Stimulated activated CD8-positive, alpha-beta memory T cell treated with anti-CD3 and anti-CD28 coated beads, Interleukin-4, amount 100 ng/mL, for 48 hours (primary cell): ENCODE data around the gene WNT2.
"Not testable (repeated sequence)": the region's sequence is repeated elsewhere in the genome, so short reads cannot be mapped to it uniquely, and the experiment has no call there.

Experiments used
- DNase-seq: peaks from one replicate; pipeline ENCODE4 v3.0.0-alpha.2; 2020

The WNT2 gene

DNA sequence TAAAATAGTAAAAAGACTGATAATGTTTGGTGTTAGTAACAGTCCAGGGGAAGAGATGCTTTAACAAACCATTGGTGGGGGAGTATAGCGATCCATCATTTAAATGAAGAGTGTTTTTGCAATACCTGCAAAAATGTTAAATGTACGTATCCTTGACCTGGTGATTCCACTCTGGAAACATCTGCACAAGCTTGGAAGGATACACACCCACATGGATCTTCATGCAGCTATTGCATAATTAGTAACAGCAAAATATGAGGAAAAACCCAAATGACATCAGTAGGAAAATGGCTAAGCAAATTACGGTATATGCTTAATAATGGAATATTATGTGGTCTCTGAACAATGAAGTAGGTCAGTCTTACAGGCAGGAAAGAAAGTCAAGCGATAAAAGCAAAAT lies 20.5 kb downstream of the WNT2 start:
- DNase-seq = no peak

DNA sequence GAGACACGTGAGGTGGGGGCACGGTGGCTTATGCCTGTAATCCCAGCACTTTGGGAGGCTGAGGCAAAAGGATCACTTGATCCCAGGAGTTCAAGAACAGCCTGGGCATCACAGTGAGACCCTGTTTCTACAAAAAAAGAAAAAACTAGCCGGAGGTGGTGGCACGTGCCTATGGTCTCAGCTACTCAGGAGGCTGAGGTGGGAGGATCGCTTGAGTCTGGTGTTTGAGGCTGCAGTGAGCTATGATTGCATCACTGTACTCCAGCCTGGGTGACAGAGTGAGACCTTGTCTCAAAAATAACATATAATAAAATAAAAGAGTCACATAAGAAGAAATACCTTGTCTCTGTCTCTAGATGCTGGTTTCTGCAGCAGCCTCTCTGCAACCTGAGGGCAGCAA lies 22.4 kb downstream of the WNT2 start:
- not testable (repeated sequence) for DNase-seq

DNA sequence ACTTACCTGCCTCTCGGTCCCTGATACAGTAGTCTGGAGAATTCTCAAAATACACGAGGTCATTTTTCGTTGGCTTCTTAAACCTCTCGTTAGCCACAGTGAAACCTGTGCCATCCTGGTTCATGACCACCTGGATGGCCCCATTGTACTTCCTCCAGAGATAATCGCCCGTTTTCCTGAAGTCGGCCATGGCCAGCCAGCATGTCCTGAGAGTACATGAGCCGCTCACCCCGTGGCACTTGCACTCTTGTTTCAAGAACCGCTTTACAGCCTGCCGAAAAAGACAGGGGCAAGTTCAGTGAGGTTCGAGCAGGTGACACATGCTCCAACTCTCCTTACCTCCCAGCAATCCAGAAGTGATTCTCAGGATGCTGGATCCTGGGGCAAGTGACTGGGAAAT lies 25.3 kb downstream of the WNT2 start:
- DNase-seq = no peak

DNA sequence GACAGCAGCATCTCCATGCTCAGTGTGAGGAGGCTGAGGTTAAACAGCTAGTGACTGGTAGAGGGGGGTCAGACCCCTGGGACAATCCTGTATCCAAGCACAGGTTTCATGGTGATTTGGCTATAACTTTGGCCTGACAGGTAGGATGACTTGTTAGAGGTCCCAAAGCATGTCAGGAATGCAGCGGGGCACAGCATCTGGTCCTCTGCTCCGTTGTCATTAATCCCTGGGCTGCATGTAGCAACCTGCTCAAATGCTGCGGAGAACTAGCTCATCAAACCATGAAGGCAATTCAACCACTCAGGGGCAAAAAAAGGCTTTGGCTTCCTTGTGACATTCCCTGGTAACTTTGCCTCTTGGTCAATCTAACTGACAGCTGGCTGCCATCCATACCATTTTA lies 26.8 kb downstream of the WNT2 start:
- no peak for DNase-seq

DNA sequence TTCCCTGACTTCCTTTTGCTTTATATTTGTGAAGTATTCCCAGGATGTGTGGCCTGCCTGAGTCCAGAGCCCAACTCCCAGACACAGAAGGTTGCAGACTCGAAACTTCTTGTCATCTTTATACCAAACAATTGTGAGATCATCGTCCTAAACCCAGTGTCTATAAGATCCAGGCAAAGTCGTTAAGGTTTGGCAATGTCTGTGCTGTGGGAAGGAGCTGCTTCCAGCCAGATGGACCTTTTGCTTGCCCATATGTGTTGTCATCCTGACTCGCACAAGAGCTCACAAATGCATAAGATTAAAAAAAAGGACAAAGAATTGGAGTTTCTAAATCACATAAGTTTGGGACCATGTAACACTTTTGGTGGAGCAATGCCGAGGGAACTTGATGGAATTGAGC lies 37.0 kb downstream of the WNT2 start:
- no peak for DNase-seq

DNA sequence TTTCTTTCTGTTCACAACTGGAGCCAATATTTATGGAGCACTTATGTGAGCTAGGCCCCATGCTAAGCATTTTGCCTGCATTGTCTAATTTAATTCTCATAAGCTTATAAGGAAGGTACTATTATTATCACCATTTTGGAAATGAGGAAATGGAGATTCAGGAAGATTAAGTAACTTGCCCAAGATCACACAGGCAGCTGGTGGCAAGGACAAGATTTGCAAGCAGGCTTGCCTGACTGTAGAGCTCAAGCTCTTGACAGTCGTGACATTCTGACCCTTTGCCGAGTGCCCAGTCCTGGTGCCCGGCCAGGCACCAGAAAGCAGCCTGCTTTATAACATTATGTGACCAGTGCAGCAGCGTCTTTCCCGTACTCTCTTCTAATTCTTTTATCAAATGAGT lies 38.2 kb downstream of the WNT2 start:
- no peak for DNase-seq

DNA sequence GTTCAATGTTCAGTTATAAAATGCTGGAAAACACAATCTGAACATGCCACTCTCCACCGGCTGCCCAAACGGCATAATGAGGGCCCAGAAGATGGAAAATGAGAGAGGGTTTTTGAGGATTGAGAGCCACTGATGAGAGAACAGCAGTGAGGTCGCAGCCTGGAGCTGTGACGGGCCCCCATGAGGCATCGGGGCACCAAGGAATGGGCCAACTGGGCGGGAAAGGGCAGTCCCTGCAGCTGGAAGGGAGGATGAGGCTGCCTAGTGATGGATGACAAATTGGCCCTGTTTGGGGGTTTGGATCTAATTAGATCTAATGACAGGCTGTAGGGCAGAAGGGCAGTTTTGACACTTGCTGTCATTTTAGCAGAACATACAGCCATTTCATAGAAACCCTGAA lies 39.1 kb downstream of the WNT2 start:
- DNase-seq = no peak

DNA sequence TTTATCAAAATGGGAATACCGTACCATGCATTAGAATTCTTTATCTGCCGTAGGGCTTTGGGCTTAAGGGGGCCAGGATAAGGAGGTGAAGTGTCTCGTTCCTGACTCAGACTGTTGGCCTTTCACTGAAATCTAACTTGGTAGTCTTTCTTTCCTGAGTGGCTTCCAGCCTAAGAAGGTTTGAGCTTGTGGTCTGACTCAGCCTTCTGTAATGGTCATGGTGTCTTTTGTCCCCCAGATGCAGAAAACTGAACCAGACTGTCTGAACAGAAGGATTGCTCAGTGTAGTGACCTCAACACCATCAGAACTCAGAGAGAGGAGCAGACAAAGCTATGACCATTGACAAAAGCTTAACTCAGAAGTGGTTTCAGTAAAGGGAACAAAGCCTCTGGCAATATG lies 39.5 kb downstream of the WNT2 start:
- no peak for DNase-seq

DNA sequence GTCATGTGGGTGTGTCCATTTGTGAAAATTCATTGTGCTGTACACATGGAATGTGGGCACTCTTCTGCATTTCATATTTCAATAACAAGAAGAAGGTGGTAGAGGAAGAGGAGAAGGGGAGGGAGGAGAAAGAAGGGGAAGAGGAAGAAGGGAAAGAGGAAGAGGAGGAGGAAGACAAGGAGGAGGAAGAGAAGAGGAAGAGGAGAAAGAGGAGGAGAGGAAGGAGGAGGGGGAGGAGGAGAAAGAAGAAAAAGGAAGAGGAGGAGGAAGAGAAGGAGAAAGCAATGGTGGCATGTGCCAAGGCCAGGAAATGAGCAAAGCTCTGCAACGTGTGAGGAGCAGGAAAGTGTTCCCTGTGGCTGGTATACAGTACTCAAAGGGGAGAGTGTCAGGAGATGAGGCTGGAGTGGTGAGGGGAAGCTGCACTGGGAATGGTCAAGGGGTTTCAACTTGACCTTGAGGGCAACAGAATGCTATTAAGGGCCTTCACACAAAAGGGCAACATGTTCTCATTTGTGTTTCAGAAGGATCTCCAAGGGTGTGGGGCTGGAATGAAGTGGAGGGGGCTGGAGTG lies 40.5 kb downstream of the WNT2 start:
- DNase-seq = no peak

DNA sequence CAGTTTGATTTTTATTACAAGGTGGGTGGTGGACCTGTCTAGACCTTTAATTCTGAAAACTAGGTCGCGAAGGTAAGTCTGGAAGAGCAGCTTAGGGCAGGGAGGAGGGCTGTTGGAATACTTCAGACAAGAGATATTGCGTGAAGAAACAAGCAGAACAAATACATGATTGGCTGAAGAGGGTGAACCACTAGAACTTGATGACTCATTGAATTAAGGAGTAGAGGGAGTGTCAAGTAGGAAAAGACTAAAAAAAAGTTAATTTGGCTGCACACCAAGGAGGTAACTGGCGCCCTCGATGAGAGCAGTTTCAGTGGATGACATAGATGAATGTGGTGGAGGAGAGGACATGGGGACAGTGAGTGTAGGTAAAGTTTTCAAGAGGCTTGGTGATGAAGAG lies 41.3 kb downstream of the WNT2 start:
- DNase-seq = no peak

DNA sequence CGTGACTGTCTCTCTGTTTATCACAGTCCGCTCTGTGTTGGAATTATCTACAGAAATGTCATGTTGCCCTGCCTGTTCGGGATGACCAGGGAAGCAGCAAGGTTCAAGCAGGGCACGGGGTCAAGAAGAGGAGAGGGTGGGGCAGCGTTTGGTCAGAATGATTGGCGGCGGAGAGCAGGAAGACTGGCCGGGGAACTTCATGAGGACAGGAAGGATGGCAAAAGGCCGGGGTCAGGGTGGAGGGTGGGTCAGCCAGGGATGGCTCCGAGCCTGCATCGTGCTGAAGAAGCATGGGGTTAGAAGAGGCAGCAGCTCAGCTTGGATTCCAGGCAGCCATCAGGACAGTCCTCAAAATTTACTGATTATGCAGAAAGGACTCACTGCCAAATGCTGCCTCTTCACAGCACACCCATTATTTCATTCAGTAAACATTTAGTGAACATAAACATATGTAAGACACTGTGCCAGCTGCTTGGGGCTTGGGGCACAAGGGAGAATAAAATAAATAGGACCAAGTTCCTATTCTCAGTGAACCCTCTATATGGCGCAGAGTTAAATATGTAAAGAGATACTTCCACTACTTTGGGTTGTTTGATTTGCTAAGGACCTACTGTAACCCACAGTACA lies 42.8 kb downstream of the WNT2 start:
- DNase-seq = no peak

DNA sequence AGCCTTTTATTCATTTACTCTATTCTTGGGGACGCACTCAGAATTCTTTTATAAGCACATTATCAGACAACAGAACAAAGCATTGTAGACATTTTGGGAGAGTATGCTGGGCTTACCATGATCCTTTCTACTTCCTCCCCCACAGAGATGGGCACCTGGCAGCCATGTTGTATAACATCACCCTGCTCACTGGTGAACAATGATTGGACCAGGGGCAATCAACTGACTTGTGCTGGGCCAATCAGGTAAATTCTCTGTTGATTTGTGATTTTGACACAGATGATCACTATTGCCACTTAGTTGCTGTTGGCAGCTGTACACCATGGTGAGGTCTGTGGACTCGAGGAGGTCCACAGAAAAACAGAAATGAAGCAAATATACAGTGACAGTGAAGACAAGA lies 43.7 kb downstream of the WNT2 start:
- no peak for DNase-seq

DNA sequence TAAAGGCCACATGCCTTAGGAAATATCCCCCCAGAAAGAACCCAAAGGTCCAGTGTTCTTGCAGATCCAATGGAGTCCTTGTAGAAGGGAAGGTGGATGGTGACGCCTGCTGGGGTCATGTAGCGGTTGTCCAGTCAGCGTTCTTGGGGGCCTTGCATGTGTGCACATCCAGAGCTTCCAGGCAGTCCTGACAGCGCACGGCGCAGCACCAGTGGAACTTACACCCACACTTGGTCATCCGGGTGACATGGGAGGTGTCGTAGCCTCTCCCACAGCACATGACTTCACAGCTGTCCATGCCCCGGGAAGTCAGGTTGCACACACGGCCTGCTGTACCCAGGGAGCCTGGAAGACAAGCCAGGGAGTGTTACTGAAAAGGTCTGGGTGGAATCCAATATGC lies 44.8 kb downstream of the WNT2 start:
- no peak for DNase-seq

DNA sequence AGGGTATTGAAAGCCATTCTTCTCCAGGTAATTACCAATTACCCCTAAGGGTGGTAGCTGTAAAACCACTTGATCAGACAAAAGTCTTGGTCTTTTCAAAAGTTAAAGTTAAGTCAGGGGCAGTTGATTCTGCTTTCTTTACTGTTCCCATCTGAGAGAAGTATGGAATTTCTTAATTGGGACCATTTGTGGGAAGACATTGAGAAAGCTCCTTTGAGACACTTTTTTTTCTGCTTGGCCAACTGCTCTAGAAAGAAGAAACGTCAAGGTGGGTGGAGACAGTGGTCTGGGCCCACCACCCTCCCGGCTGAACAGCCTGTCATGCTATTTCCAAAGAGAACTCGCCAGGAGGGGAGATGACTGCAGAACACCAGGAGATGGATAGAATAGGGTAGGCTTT lies 45.3 kb downstream of the WNT2 start:
- no peak for DNase-seq

DNA sequence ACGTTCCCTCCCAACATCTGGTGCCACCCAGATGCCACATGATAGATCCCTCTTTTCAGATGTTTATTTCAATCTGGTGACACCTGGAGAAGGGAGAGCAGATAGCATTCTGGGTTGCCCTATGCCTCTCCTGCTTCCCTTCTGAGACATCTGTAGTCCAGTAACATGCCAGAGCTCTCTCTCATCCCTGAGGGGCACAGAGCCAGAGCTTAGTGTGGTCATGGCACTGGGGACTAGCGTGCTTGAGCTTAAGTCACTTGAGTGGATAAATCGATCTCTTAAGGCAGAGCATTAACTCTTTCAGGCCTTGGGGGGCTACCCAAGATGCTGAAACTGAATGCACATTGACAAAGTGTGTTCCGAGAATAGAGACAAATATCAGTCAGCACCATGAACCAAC lies 47.9 kb downstream of the WNT2 start:
- DNase-seq = no peak

DNA sequence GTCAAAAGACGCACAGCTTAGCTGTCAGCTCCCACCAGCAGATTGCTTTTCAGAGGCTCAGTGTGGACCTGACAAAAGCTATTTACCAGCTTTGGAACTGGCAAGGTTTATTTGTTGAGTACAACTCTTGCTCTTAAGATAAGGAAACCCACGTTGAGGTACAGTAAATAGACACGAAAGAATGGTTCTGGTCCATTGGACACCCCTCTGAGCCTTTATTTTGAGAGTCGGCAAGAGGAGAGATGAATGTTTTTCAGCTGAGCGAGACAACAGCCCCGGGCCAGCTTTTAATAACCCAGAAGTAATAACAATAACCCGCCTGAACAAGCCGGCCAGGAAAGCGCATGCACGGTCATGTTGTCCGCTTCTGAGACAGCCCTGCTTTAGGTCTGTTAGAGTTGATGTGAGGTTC lies 49.0 kb downstream of the WNT2 start:
- DNase-seq = no peak

DNA sequence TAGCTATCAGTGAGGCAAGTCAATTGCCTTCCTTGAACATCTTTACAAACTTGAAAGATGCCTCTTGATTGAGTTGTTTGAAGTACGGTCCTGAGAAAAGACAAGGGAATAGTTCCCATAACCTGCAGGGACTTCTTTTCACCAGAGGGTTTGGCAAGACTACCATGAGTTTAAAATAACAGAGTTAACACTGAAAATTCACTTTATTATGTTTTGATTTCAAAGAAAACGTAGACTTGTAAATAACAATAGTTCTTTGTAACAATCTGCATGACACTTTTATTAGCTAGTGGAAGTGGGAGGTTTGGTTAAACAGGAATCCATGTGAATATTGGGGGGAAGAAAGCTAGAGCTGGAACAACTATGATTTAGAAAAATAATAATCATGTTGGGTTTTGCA lies 49.5 kb downstream of the WNT2 start:
- no peak for DNase-seq

DNA sequence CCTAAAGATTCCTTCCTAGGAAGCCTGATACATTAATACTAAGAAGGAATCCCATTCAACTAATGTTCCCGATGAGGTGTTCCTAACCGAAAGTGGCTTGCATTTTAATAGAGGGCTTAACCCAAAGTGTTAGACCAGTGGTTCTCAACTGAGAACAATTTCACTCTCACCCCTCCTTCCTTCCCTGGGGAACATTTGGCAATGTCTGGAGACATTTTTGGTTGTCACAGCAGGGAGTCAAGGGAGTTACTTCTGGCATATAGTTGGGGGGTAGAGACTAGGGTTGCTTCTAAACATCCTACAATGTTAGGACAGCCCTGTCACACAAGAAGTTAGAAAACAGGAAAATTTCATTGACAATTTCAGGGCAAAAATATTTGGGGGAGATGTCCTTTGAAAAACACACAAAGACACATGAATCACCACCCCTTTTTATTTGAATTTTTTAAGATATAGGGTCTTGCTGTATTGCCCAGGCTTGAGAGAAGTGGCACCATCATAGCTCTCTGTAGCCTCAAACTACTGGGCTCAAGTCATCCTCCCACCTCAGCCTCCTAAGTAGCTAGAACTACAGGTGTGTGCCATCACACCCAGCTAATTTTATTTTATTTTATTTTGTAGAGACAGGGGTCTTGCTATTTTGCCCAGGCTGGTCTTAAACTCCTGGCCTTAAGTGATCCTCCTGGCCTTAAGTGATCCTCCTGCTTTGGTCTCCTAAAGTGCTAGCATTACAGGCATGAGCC lies 50.7 kb downstream of the WNT2 start:
- no peak for DNase-seq

DNA sequence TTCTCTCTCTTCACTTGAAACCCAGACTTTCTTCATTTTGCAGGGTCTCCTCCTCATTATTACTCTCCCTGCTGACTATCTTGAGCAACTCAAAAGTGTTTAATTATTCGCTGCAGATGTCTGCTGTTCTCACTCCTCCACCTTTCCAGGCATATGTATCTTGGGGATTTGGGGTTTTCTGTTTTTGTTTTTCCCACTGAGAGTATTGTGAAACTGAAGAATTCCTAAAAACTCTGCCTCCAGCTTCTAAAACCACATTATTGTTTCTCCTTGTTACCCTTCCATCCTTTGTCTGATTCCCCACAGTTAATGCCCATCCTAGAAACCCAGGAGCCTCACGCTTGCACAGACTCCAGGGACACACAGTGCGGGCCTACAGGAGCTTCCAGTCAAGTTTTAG lies 51.3 kb downstream of the WNT2 start:
- no peak for DNase-seq

DNA sequence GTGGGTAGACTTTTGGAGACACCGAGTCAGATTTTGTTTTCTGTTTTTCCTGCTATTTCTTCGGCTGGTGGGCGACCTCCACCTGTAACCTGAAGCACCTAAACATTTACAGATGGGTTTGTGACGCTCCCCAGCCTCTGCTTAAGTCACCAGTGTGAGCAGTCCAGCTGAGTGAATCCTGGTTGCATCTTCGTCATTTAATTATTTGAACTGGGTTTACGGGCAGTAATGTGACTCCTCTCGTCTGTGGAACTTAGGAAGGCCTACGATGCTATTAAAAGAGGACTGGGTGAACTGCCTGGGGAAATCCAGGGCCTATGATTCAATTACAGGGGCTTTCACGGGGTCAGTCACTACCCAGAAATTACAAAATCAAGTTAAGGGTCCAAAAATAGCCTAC lies 52.5 kb downstream of the WNT2 start:
- DNase-seq = no peak

DNA sequence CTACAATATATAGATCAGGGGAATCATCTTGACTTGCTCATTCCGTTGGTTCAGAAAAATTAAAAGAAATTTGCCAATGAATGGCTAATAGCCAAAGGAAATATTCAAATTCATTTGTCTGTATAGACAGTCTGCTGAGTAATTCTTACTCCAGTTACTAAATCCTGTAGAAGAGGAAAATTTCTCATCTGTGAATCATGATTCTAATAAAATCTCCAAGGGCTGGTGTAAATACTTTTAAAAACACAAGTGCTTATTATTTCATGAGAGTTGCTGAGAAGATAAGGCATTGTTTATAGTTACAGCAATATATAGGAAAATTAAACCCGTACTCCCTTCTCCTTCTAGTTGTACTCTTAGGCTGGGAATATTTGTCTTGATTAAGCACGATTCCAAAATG lies 53.0 kb downstream of the WNT2 start:
- no peak for DNase-seq

DNA sequence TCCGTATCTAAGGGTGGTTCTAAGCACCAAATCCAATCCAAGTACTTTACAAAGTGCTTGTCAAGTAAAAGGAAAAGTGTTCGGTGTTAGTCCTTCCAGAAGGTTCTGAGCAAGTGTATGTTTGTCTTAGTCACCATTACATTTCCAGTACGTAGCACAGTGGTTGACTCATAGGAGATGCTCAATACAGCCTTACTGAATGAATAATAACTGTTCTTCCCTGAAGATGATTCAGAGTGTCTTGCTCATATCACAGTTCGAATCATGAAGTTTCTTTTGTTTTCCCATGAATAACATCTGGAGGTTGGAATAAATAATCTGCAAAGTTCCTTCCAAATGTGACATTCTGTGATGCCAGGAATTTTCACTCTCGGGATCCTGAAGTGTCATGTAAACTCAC lies 53.4 kb downstream of the WNT2 start:
- no peak for DNase-seq

DNA sequence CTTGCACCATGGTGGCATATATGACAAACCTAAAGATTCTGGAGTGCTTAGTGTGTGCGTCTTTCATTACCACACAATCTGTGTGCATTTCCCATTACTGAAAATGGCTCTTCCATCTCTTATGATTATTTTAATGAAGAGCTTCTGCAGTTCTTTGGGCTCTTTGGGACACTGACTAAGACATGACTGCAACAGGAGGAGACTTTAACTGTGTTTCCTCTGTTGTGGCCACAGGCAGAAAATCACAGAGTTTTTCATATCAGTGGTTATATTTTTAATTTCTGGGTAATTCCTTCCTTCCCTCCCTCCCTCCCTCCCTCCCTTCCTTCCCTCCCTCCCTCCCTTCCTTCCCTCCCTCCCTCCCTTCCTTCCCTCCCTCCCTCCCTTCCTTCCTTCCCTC lies 58.1 kb downstream of the WNT2 start:
- no peak for DNase-seq

DNA sequence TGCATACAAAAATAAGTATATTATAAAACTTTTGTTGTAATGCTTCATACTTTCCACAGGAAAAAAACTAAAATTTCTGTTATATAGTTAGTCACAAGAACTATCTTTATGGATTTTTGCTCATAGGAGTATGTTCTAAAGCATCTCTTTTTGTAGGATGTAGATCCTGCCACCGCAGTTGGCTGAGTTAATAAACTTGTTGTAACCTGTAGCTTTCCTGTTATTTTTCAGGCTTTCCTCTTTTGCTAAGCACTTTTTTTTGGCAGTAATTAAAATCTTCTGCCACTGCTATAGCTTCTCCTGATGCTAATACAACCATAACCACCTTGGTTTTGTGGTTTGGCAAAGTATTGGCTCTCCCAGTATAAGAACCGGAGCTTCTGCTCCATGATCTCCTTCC lies 60.3 kb downstream of the WNT2 start:
- no peak for DNase-seq

DNA sequence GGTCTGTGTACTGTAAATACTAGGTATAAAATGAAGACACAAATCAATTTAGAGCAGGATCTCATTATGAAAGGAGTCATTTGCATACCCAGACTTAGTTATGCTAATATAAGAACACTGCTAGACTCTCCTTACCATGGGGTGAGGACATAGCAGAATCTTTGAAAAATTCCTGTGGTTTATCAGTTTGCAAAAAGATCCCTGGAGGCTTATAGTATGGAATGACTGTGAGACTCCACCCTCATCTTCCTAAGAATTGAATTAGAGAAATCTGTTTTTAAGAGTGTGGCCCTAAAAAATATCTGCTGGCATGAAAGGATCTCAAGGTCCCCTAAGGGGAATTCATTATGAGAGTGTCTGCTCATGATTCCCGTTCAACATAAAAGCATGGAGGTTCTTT lies 63.2 kb downstream of the WNT2 start:
- no peak for DNase-seq
